Endothelial cell (in vitro differentiated cells): ENCODE data around the gene TBC1D16. TPM values are rescaled to one million over a fixed set of nuclear protein-coding genes. Genes with fewer than 3 reads are reported as not detected.
A peak's percentile ranks its signal among the peaks of the same experiment; 100 is the strongest.

Experiments
- DNase-seq: peaks from one replicate; pipeline ENCODE4 v3.0.0; 2021; ENCODE audit warnings: low spot score
- H3K27ac Mint-ChIP-seq: one replicate; pipeline ENCODE4 v1.8.0; 2021; ENCODE audit warnings: mixed read lengths, inconsistent platforms; ENCODE audit not compliant: unreplicated experiment
- H3K27me3 Mint-ChIP-seq: one replicate; pipeline ENCODE4 v1.8.0; 2021; ENCODE audit warnings: mild to moderate bottlenecking, moderate library complexity, mixed read lengths, inconsistent platforms; ENCODE audit not compliant: unreplicated experiment
- H3K36me3 Mint-ChIP-seq: one replicate; pipeline ENCODE4 v1.8.0; 2021; ENCODE audit warnings: mild to moderate bottlenecking, low read depth, mixed read lengths, inconsistent platforms; ENCODE audit not compliant: unreplicated experiment
- H3K4me1 Mint-ChIP-seq: one replicate; pipeline ENCODE4 v1.8.0; 2021; ENCODE audit warnings: mild to moderate bottlenecking, mixed read lengths, inconsistent platforms; ENCODE audit not compliant: unreplicated experiment
- H3K4me3 Mint-ChIP-seq: one replicate; pipeline ENCODE4 v1.8.0; 2021; ENCODE audit warnings: mild to moderate bottlenecking, mixed read lengths, inconsistent platforms; ENCODE audit not compliant: unreplicated experiment
- H3K9me3 Mint-ChIP-seq: one replicate; pipeline ENCODE4 v1.8.0; 2021; ENCODE audit warnings: mixed read lengths, inconsistent platforms; ENCODE audit not compliant: unreplicated experiment
- CTCF ChIP-seq: fragments of 200-600 bp; sonication (generic); IDR thresholded peaks from one replicate; pipeline ENCODE4 v1.5.0; 2021; ENCODE audit warnings: antibody characterized with exemption; ENCODE audit not compliant: unreplicated experiment
- total RNA-seq: library from RNA; stranded (reverse); fragmentation: NEBNext Ultra II Directional; extraction: Animal tissue kit (Norgen Biotek cat#: 25700); gene quantifications from one replicate; pipeline ENCODE4 v1.2.1, GENCODE V29; 2021; ENCODE audit not compliant: unreplicated experiment

Gene TBC1D16
- total RNA-seq, 1 donor from 2014 or later = 126 TPM

DNA sequence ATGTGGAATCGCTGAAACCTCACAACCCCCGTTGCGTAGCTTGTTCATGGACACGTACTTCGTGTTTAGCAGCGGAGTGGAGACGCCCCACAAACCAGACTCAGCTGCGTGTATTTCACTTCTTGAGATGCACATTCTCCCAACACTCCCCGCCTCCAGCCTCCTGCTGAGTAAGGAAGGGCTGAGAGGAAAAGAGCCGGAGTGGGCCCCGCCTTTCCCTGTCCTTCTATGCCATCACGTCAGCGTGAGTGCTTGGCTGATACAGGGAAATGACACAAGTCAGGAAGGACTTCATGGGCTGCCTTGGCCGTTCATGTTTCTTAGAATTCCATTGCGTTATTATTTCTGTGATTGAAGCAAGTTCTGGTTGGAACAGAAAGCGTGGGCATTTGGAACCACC is 127.8 kb downstream of the TBC1D16 start:
- no peaks in the 10 kb centered on the region for H3K9me3 Mint-ChIP-seq

DNA sequence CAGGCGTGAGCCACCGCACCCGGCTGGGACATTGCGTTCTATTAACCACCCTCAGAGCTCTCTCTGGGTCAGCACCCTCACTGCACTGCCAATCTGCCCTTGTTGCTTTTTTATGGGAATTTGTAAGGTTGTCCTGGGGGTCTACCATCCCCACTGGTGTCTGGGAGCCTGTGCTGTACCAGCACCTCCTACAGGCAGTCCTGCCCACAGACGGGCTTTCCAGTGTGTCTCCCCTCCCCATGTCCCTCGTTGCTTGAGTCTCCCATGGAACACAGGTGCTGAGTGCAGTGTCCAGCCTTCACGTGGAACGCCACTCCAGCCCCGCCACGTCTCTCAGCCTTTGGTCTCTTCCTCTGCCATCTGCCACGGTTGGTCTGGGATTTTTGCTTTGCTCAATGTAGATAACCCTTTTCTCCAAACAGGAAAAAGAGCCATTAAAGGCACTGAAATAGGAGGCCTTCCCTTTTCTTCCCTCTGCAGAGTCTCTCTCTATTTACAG is 128.4 kb downstream of the TBC1D16 start:
- no peak overlapping the region for H3K27ac Mint-ChIP-seq
- peaks cover 4% of the 10 kb centered on the region for H3K27me3 Mint-ChIP-seq
- no peak for DNase-seq

More for the DNA sequence above, 127.8 kb downstream of the TBC1D16 start:
- Mint-ChIP-seq H3K36me3 (no peaks in the 10 kb centered on the region), H3K4me3 (no peak overlapping the region), H3K4me1 (no peaks in the 10 kb centered on the region), H3K27me3 (peaks cover 4% of the 10 kb centered on the region), H3K27ac (no peak overlapping the region)
- TF ChIP-seq CTCF = no peak
- DNase-seq = no peak

DNA sequence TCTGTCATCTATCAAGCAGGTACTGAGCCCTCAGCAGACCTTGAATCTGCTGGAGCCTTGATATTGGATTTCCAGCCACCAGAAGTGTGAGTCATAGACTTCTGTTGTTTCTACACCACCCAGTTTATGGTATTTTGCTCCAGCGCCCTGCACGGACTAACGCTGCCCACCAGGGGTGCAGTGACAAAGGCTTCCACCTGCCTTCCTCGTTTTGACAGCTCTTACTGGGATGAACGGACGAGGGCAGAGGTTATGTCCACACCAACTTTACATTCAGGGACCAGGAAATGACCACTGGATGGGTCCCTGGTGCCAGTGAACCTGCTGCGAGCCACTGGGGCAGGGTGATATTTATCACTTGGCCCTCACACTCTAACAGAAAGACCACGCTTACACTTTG is 129.8 kb downstream of the TBC1D16 start:
- no peak for DNase-seq
- H3K4me1 Mint-ChIP-seq = no peaks in the 10 kb centered on the region
- TF ChIP-seq CTCF = peak; percentile 47
- no peak overlapping the region for H3K4me3 Mint-ChIP-seq
- peaks cover 4% of the 10 kb centered on the region for H3K27me3 Mint-ChIP-seq
- H3K27ac Mint-ChIP-seq = no peak overlapping the region
- no peaks in the 10 kb centered on the region for H3K9me3 Mint-ChIP-seq
- H3K36me3 Mint-ChIP-seq = no peaks in the 10 kb centered on the region

More for the DNA sequence above, 128.4 kb downstream of the TBC1D16 start:
- no peaks in the 10 kb centered on the region for H3K9me3 Mint-ChIP-seq
- H3K4me1 Mint-ChIP-seq = no peaks in the 10 kb centered on the region
- H3K4me3 Mint-ChIP-seq = no peak overlapping the region
- no peaks in the 10 kb centered on the region for H3K36me3 Mint-ChIP-seq
- TF ChIP-seq CTCF = no peak

GRCh38 chr17:79904865-79905264 is 130.8 kb downstream of the TBC1D16 start:
- no peaks in the 10 kb centered on the region for H3K36me3 Mint-ChIP-seq
- DNase-seq = no peak
- peaks cover 4% of the 10 kb centered on the region for H3K27me3 Mint-ChIP-seq
- no peaks in the 10 kb centered on the region for H3K4me1 Mint-ChIP-seq
- no peak overlapping the region for H3K4me3 Mint-ChIP-seq
- H3K27ac Mint-ChIP-seq = no peak overlapping the region
- no peak for TF ChIP-seq CTCF
- H3K9me3 Mint-ChIP-seq = no peaks in the 10 kb centered on the region

DNA sequence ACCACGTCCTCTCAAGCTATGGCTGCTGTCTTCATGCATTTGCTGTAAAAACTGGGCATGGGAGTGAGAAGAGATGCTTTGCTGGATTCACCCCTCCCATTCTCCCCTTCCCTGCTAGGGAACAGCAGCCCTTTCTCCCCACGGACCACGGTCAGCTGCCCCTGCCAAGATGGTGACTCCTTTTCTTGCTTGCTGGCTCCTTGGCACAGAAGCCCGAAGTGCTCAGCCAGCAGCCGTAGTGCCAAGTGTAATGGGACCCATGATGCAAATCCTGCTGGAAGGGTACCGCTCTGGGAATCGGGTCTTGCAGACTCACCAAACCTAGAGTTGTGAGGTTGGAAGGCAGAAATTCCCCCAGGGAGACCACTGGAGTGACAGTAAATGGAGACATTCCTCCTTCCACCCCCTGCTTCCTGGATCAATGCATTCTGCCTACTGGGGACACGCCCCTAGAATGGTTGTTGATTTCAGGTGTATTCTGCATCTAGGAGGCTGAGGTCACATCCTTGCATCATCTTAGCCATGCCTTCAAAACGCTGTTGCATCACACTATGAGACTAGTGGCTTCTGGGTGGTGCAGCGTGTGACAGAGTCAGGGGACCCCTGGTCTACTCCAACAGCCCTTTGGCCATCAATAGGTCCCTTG is 133.4 kb downstream of the TBC1D16 start:
- peaks cover 3% of the 10 kb centered on the region for H3K27me3 Mint-ChIP-seq
- DNase-seq = no peak
- H3K4me1 Mint-ChIP-seq = no peaks in the 10 kb centered on the region
- no peak overlapping the region for H3K27ac Mint-ChIP-seq
- H3K36me3 Mint-ChIP-seq = peaks cover 3% of the 10 kb centered on the region
- TF ChIP-seq CTCF = no peak
- H3K4me3 Mint-ChIP-seq = no peak overlapping the region
- H3K9me3 Mint-ChIP-seq = no peaks in the 10 kb centered on the region
